ENCODE measurements around the gene TRRAP.

GRCh38 chr7:99030457-99030856 lies 152.1 kb downstream of the TRRAP start:
- TF ChIP-seq POLR2A (IDR thresholded peaks at IDR 0.05; ENCODE audit: low read length) (no peak), GATA1 (IDR thresholded peaks at IDR 0.05; ENCODE audit: low read depth, low read length) (no peak)

Measured in erythroblast (primary cell).